Stomach smooth muscle (tissue), 2 donors: ENCODE measurements around the gene CNIH2.
"Not testable (repeated sequence)": the region's sequence is repeated elsewhere in the genome, so short reads cannot be mapped to it uniquely, and the experiment has no call there.

ENCODE experiments used
- H3K27ac ChIP-seq: one replicate; pipeline ENCODE4 v1.7.0; 2013; ENCODE audit warnings: mild to moderate bottlenecking, low read length, inconsistent platforms
- H3K27me3 ChIP-seq, 2 donors: one replicate each; pipeline ENCODE4 v1.7.0; 2013; ENCODE audit warnings: low read length in 2 of 2; ENCODE audit not compliant: insufficient read depth in 2 of 2, control insufficient read depth in 1 of 2
- H3K36me3 ChIP-seq, 2 donors: one replicate each; pipeline ENCODE4 v1.7.0; 2013; ENCODE audit warnings: low read length in 2 of 2; ENCODE audit not compliant: control insufficient read depth in 2 of 2, insufficient read depth in 2 of 2
- H3K4me1 ChIP-seq: one replicate; pipeline ENCODE4 v1.7.0; 2013; ENCODE audit warnings: low read length; ENCODE audit not compliant: control insufficient read depth, insufficient read depth
- H3K4me3 ChIP-seq, 2 donors: one replicate each; pipeline ENCODE4 v1.7.0; 2013; ENCODE audit warnings: low read length in 2 of 2
- H3K9ac ChIP-seq, 2 donors: one replicate each; pipeline ENCODE4 v1.7.0; 2013; ENCODE audit warnings: low read length in 2 of 2, mild to moderate bottlenecking in 1 of 2
- H3K9me3 ChIP-seq, 2 donors: one replicate each; pipeline ENCODE4 v1.7.0; 2013; ENCODE audit warnings: low read length in 2 of 2; ENCODE audit not compliant: control insufficient read depth in 2 of 2
- donor health status: healthy.
- donor health status: Pancreatic carcinoma.

CNIH2 gene

GRCh38 chr11:66309475-66309874 lies 31.5 kb downstream of the CNIH2 start:
- Histone ChIP-seq H3K4me3 (no peak overlapping the region), H3K36me3 (no peaks in the 10 kb centered on the region), H3K4me1 (peaks cover 20% of the 10 kb centered on the region), H3K9me3 (no peaks in the 10 kb centered on the region), H3K27me3 (no peaks in the 10 kb centered on the region), H3K27ac (no peak overlapping the region), H3K9ac (no peak overlapping the region)

GRCh38 chr11:66310324-66310723 lies 32.3 kb downstream of the CNIH2 start:
- Histone ChIP-seq H3K27ac (no peak overlapping the region), H3K9me3 (no peaks in the 10 kb centered on the region), H3K4me3 (no peak overlapping the region), H3K9ac (no peak overlapping the region), H3K27me3 (no peaks in the 10 kb centered on the region), H3K4me1 (peaks cover 27% of the 10 kb centered on the region), H3K36me3 (no peaks in the 10 kb centered on the region)

- H3K27me3 ChIP-seq, H3K27ac ChIP-seq, H3K4me3 ChIP-seq, H3K9ac ChIP-seq, H3K9me3 ChIP-seq, H3K36me3 ChIP-seq: not testable (repeated sequence)
- H3K4me1 ChIP-seq, result peaks cover 33% of the 10 kb centered on the region
Observed at GRCh38 chr11:66310803-66311440, 32.9 kb downstream of the CNIH2 start.

GRCh38 chr11:66311470-66311964 lies 33.5 kb downstream of the CNIH2 start:
- peak overlapping the region; percentile 61 to 72 for H3K9ac ChIP-seq
- no peaks in the 10 kb centered on the region for H3K36me3 ChIP-seq
- peaks cover 39% of the 10 kb centered on the region for H3K4me1 ChIP-seq
- no peaks in the 10 kb centered on the region for H3K9me3 ChIP-seq
- peak overlapping the region; percentile 83 to 86 for H3K4me3 ChIP-seq
- H3K27me3 ChIP-seq, result no peaks in the 10 kb centered on the region
- H3K27ac ChIP-seq, result peak overlapping the region; percentile 86

GRCh38 chr11:66311965-66312548 lies 34.1 kb downstream of the CNIH2 start:
- peak overlapping the region; percentile 61 to 72 for H3K9ac ChIP-seq
- peak overlapping the region; percentile 83 to 86 for H3K4me3 ChIP-seq
- no peaks in the 10 kb centered on the region for H3K36me3 ChIP-seq
- no peaks in the 10 kb centered on the region for H3K9me3 ChIP-seq
- H3K4me1 ChIP-seq, result peaks cover 42% of the 10 kb centered on the region
- H3K27me3 ChIP-seq, result no peaks in the 10 kb centered on the region
- peak overlapping the region; percentile 86 for H3K27ac ChIP-seq

- Histone ChIP-seq H3K9ac (peak overlapping the region; percentile 51 to 65), H3K9me3 (no peaks in the 10 kb centered on the region), H3K4me1 (peaks cover 49% of the 10 kb centered on the region), H3K4me3 (peak overlapping the region; percentile 83 to 86), H3K36me3 (no peaks in the 10 kb centered on the region), H3K27me3 (no peaks in the 10 kb centered on the region), H3K27ac (peak overlapping the region; percentile 91)
Observed at GRCh38 chr11:66312549-66313320, 34.8 kb downstream of the CNIH2 start.

GRCh38 chr11:66313321-66314185 lies 35.6 kb downstream of the CNIH2 start:
- H3K9ac ChIP-seq, result peak overlapping the region; percentile 42 to 65

GRCh38 chr11:66314186-66314501 lies 36.2 kb downstream of the CNIH2 start:
- H3K4me3 ChIP-seq, result peak overlapping the region; percentile 57 to 78
- H3K4me1 ChIP-seq, result peaks cover 61% of the 10 kb centered on the region
- H3K9me3 ChIP-seq, result no peaks in the 10 kb centered on the region
- peak overlapping the region; percentile 91 for H3K27ac ChIP-seq
- peak overlapping the region; percentile 42 to 65 for H3K9ac ChIP-seq
- H3K27me3 ChIP-seq, result no peaks in the 10 kb centered on the region
- no peaks in the 10 kb centered on the region for H3K36me3 ChIP-seq

More at GRCh38 chr11:66313321-66314185, 35.6 kb downstream of the CNIH2 start:
- H3K4me3 ChIP-seq, result peak overlapping the region; percentile 57 to 78
- H3K27ac ChIP-seq, result peak overlapping the region; percentile 91
- peaks cover 56% of the 10 kb centered on the region for H3K4me1 ChIP-seq
- no peaks in the 10 kb centered on the region for H3K27me3 ChIP-seq
- H3K9me3 ChIP-seq, result no peaks in the 10 kb centered on the region
- H3K36me3 ChIP-seq, result no peaks in the 10 kb centered on the region

- H3K9me3 ChIP-seq, result no peaks in the 10 kb centered on the region
- H3K4me1 ChIP-seq, result peaks cover 61% of the 10 kb centered on the region
- no peaks in the 10 kb centered on the region for H3K36me3 ChIP-seq
- H3K4me3 ChIP-seq, result peak overlapping the region; percentile 25 to 78
- H3K27ac ChIP-seq, result peak overlapping the region; percentile 91
- H3K9ac ChIP-seq, result peak overlapping the region; percentile 9 to 42
- H3K27me3 ChIP-seq, result no peaks in the 10 kb centered on the region
Observed at GRCh38 chr11:66314561-66315497, 36.9 kb downstream of the CNIH2 start.
